Lower lobe of right lung (tissue), 2 donors: ENCODE results near the gene BTBD1. TPM values are rescaled to one million over a fixed set of nuclear protein-coding genes. Genes with fewer than 3 reads are reported as not detected.

Experiments used
- ATAC-seq, 2 donors: fragments of 200-7000 bp; cut with Tn5 transposase; one replicate each; pipeline ENCODE4 v1.9.1; 2020 to 2022; ENCODE audit warnings: mild to moderate bottlenecking in 2 of 2, moderate library complexity in 2 of 2
- DNase-seq: peaks from one replicate; pipeline ENCODE4 v3.0.0-alpha.2; 2020
- H3K27ac ChIP-seq: fragments of 200-600 bp; one replicate; pipeline ENCODE4 v1.8.0; 2022
- H3K27me3 ChIP-seq: fragments of 200-600 bp; one replicate; pipeline ENCODE4 v1.8.0; 2022; ENCODE audit warnings: low read depth
- H3K36me3 ChIP-seq: fragments of 200-600 bp; one replicate; pipeline ENCODE4 v1.8.0; 2022; ENCODE audit warnings: mild to moderate bottlenecking
- H3K4me1 ChIP-seq: fragments of 200-600 bp; one replicate; pipeline ENCODE4 v1.8.0; 2022
- H3K4me3 ChIP-seq: fragments of 200-600 bp; one replicate; pipeline ENCODE4 v1.8.0; 2022; ENCODE audit warnings: mild to moderate bottlenecking
- H3K9me3 ChIP-seq: fragments of 200-600 bp; one replicate; pipeline ENCODE4 v1.8.0; 2022
- CTCF ChIP-seq: fragments of 200-600 bp; IDR thresholded peaks from one replicate; pipeline ENCODE4 v1.8.0; 2022; ENCODE audit warnings: antibody characterized with exemption, mild to moderate bottlenecking
- intact Hi-C: fragments of 100-400 bp; cut with DNase I; formaldehyde crosslinking; loops from one replicate; pipeline ENCODE4 v1.11.0; 2022
- total RNA-seq: library from RNA; stranded (reverse); fragmentation: NEBNext Ultra II Directional; extraction: Animal tissue kit (Norgen Biotek cat#: 25700); gene quantifications from one replicate; pipeline ENCODE4 v1.2.1, GENCODE V29; 2021
- donor health status: DM: no; HTN: yes; CAD: no; lungs with severe emphysema.

The BTBD1 gene
- total RNA-seq, 1 donor from 2014 or later, result 43.0 TPM

- no peak overlapping the region for H3K27ac ChIP-seq
- no peaks in the 10 kb centered on the region for H3K36me3 ChIP-seq
- no peak for ATAC-seq
- H3K4me3 ChIP-seq, result no peak overlapping the region
- H3K9me3 ChIP-seq, result no peaks in the 10 kb centered on the region
- no peak for DNase-seq
- intact Hi-C loops, result no loop called here
- no peak for TF ChIP-seq CTCF
- no peaks in the 10 kb centered on the region for H3K4me1 ChIP-seq
- H3K27me3 ChIP-seq, result no peaks in the 10 kb centered on the region
Measured at GRCh38 chr15:82977076-82977475, 90.0 kb downstream of the BTBD1 start.

- ATAC-seq (no peak), DNase-seq (no peak)
- TF ChIP-seq CTCF, result no peak
- Histone ChIP-seq H3K4me3 (no peak overlapping the region), H3K4me1 (no peaks in the 10 kb centered on the region), H3K36me3 (no peaks in the 10 kb centered on the region), H3K27me3 (no peaks in the 10 kb centered on the region), H3K27ac (no peak overlapping the region), H3K9me3 (no peaks in the 10 kb centered on the region)
- intact Hi-C loops, result no loop called here
Measured at GRCh38 chr15:82972990-82973389, 94.1 kb downstream of the BTBD1 start.

- no peak for DNase-seq
- no peak for TF ChIP-seq CTCF
- ATAC-seq, result no peak
- H3K9me3 ChIP-seq, result no peaks in the 10 kb centered on the region
- no peaks in the 10 kb centered on the region for H3K36me3 ChIP-seq
- no peaks in the 10 kb centered on the region for H3K4me1 ChIP-seq
- no peaks in the 10 kb centered on the region for H3K27me3 ChIP-seq
- intact Hi-C loops, result no loop called here
- H3K4me3 ChIP-seq, result no peak overlapping the region
- no peak overlapping the region for H3K27ac ChIP-seq
Measured at GRCh38 chr15:82971218-82971984, 95.7 kb downstream of the BTBD1 start.

GRCh38 chr15:82970696-82971095 is 96.4 kb downstream of the BTBD1 start:
- Histone ChIP-seq H3K36me3 (no peaks in the 10 kb centered on the region), H3K4me1 (no peaks in the 10 kb centered on the region), H3K27me3 (no peaks in the 10 kb centered on the region), H3K27ac (no peak overlapping the region), H3K4me3 (no peak overlapping the region), H3K9me3 (no peaks in the 10 kb centered on the region)
- DNase-seq (no peak), ATAC-seq (no peak)
- intact Hi-C loops, result no loop called here
- no peak for TF ChIP-seq CTCF

GRCh38 chr15:82970078-82970686 is 96.9 kb downstream of the BTBD1 start:
- no peak for DNase-seq

More at GRCh38 chr15:82970078-82970686, 96.9 kb downstream of the BTBD1 start:
- no peaks in the 10 kb centered on the region for H3K4me1 ChIP-seq
- H3K27me3 ChIP-seq, result no peaks in the 10 kb centered on the region
- intact Hi-C loops, result no loop called here
- TF ChIP-seq CTCF, result no peak
- ATAC-seq, result no peak
- no peak overlapping the region for H3K27ac ChIP-seq
- no peaks in the 10 kb centered on the region for H3K36me3 ChIP-seq
- H3K4me3 ChIP-seq, result no peak overlapping the region
- no peaks in the 10 kb centered on the region for H3K9me3 ChIP-seq
